ENCODE measurements around the gene CPA4. TPM values are rescaled to one million over a fixed set of nuclear protein-coding genes. Genes with fewer than 3 reads are reported as not detected.
"Not testable (repeated sequence)": the region's sequence is repeated elsewhere in the genome, so short reads cannot be mapped to it uniquely, and the experiment has no call there.

CPA4 gene, protein sequence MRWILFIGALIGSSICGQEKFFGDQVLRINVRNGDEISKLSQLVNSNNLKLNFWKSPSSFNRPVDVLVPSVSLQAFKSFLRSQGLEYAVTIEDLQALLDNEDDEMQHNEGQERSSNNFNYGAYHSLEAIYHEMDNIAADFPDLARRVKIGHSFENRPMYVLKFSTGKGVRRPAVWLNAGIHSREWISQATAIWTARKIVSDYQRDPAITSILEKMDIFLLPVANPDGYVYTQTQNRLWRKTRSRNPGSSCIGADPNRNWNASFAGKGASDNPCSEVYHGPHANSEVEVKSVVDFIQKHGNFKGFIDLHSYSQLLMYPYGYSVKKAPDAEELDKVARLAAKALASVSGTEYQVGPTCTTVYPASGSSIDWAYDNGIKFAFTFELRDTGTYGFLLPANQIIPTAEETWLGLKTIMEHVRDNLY
- total RNA-seq, result 100 to 1,000 TPM in 1 of 4 donors, 10 to 100 TPM in 3; 44.4 to 107 (median 66.1) TPM

GRCh38 chr7:130292682-130293257, at the start of gene CPA4:
Gene CPA4 (plus strand): TSS chr7:130293161. CDS start chr7:130293181, 20 bp downstream.
- H3K4me3 ChIP-seq (ENCODE audit: low read depth, poor library complexity, severe bottlenecking), result no peak within 1 kb of the TSS
- intact Hi-C loops (cut with DNase I; ENCODE audit: low total_unique reads), result no loop called here
- TF ChIP-seq, protein P1, sequence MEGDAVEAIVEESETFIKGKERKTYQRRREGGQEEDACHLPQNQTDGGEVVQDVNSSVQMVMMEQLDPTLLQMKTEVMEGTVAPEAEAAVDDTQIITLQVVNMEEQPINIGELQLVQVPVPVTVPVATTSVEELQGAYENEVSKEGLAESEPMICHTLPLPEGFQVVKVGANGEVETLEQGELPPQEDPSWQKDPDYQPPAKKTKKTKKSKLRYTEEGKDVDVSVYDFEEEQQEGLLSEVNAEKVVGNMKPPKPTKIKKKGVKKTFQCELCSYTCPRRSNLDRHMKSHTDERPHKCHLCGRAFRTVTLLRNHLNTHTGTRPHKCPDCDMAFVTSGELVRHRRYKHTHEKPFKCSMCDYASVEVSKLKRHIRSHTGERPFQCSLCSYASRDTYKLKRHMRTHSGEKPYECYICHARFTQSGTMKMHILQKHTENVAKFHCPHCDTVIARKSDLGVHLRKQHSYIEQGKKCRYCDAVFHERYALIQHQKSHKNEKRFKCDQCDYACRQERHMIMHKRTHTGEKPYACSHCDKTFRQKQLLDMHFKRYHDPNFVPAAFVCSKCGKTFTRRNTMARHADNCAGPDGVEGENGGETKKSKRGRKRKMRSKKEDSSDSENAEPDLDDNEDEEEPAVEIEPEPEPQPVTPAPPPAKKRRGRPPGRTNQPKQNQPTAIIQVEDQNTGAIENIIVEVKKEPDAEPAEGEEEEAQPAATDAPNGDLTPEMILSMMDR (IDR thresholded peaks at IDR 0.05), result no peak
- TF ChIP-seq POLR2A (IDR thresholded peaks at IDR 0.05), result no peak
- WGBS, 2 donors, result 17 to 27% methylated on average over 1 of the region's 1 CpG
- peak in 1 of 2 donors; percentile 62 for DNase-seq (ENCODE audit: low spot score in 2 of 2)

DNA sequence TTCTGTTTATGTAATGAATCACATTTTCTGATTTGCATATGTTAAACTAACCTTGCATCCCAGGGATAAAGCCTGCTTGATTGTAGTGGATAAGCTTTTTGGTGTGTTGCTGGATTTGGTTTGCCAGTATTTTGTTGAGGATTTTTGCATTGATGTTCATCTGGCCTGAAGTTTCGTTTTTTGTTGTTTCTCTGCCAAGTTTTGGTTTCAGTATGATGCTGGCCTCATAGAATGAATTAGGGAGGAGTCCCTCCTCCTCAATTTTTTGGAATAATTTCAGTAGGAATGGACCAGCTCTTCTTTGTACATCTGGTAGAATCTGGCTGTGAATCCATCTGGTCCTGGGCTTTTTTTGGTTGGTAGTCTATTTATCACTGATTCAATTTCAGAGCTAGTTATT, 49.5 kb upstream of the CPA4 start:
- H3K4me3 ChIP-seq (ENCODE audit: low read depth, poor library complexity, severe bottlenecking); DNase-seq (ENCODE audit: low spot score in 2 of 2); intact Hi-C loops (cut with DNase I; ENCODE audit: low total_unique reads): not testable (repeated sequence)
- WGBS, 2 donors, result 0% methylated on average over 1 of the region's 1 CpG

DNA sequence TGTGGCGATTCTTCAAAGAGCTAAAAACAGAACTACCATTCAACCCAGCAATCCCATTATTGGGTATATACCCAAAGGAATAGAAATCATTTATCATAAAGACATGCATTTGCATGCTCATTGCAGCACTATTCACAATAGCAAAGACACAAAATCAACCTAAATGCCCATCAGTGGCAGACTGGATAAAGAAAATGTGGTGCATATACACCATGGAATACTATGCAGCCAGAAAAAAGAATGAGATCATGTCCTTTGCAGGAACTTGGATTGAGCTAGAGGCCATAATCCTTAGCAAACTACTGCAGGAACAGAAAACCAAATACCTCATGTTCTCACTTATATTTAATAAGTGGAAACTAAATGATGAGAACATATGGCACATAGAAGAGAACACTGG, 46.5 kb upstream of the CPA4 start:
- H3K4me3 ChIP-seq (ENCODE audit: low read depth, poor library complexity, severe bottlenecking); intact Hi-C loops (cut with DNase I; ENCODE audit: low total_unique reads); DNase-seq (ENCODE audit: low spot score in 2 of 2): not testable (repeated sequence)
- 93 to 95% methylated on average over 1 of the region's 1 CpG for WGBS, 2 donors

DNA sequence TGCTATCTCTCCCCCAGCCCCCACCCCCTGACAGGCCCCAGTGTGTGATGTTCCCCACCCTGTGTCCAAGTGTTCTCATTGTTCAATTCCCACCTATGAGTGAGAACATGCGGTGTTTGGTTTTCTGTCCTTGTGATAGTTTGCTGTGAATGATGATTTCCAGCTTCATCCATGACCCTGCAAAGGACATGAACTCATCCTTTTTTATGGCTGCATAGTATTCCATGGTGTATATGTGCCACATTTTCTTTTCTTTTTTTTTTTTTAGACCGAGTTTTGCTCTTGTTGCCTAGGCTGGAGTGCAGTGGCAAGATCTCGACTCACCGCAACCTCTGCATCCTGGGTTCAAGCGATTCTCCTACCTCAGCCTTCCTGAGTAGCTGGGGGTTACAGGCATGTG, 44.1 kb upstream of the CPA4 start:
- DNase-seq (ENCODE audit: low spot score in 2 of 2); H3K4me3 ChIP-seq (ENCODE audit: low read depth, poor library complexity, severe bottlenecking); intact Hi-C loops (cut with DNase I; ENCODE audit: low total_unique reads): not testable (repeated sequence)
- 96 to 97% methylated on average over 5 of the region's 5 CpGs for WGBS, 2 donors

- DNase-seq (ENCODE audit: low spot score in 2 of 2); H3K4me3 ChIP-seq (ENCODE audit: low read depth, poor library complexity, severe bottlenecking); intact Hi-C loops (cut with DNase I; ENCODE audit: low total_unique reads): not testable (repeated sequence)
- WGBS, 2 donors, result 91 to 96% methylated on average over 3 of the region's 3 CpGs
Measured at GRCh38 chr7:130249626-130250025, 43.3 kb upstream of the CPA4 start.

GRCh38 chr7:130254555-130254954, 38.4 kb upstream of the CPA4 start:
- WGBS, 2 donors, result 91 to 94% methylated on average over 5 to 6 of the region's 6 CpGs
- no peak overlapping the region for H3K4me3 ChIP-seq (ENCODE audit: low read depth, poor library complexity, severe bottlenecking)
- DNase-seq (ENCODE audit: low spot score in 2 of 2), result no peak
- intact Hi-C loops (cut with DNase I; ENCODE audit: low total_unique reads), result no loop called here
- TF ChIP-seq, protein P1 (IDR thresholded peaks at IDR 0.05), result no peak
- TF ChIP-seq POLR2A (IDR thresholded peaks at IDR 0.05), result no peak

GRCh38 chr7:130256704-130257103, 36.3 kb upstream of the CPA4 start:
- 72 to 87% methylated on average over 2 of the region's 2 CpGs for WGBS, 2 donors
- no peak for TF ChIP-seq POLR2A (IDR thresholded peaks at IDR 0.05)
- TF ChIP-seq, protein P1 (IDR thresholded peaks at IDR 0.05), result no peak
- no peak for DNase-seq (ENCODE audit: low spot score in 2 of 2)
- intact Hi-C loops (cut with DNase I; ENCODE audit: low total_unique reads), result no loop called here
- H3K4me3 ChIP-seq (ENCODE audit: low read depth, poor library complexity, severe bottlenecking), result no peak overlapping the region

Measured in lower leg skin (tissue), 4 donors.